Measurements from ENCODE around the gene IRS4.

The IRS4 gene

GRCh38 chrX:108736509-108737479 lies at the start of gene IRS4:
TSS of gene IRS4 (minus strand) at chrX:108736563.
- Mint-ChIP-seq H3K27ac (no peak within 1 kb of the TSS), H3K4me1 (ENCODE audit: low read depth) (no peaks in the 10 kb centered on the region), H3K36me3 (ENCODE audit: low read depth) (no peaks in the 10 kb centered on the region), H3K27me3 (ENCODE audit: low read depth) (peaks cover 52% of the 10 kb centered on the region), H3K4me3 (no peak within 1 kb of the TSS), H3K9me3 (no peaks in the 10 kb centered on the region)
- DNase-seq (ENCODE audit: low spot score): no peak

GRCh38 chrX:108772549-108772948 lies 36.2 kb upstream of the IRS4 start:
- no peaks in the 10 kb centered on the region for H3K36me3 Mint-ChIP-seq (ENCODE audit: low read depth)
- no peaks in the 10 kb centered on the region for H3K4me1 Mint-ChIP-seq (ENCODE audit: low read depth)
- peaks cover 10% of the 10 kb centered on the region for H3K9me3 Mint-ChIP-seq
- H3K27ac Mint-ChIP-seq: no peak overlapping the region
- H3K27me3 Mint-ChIP-seq (ENCODE audit: low read depth): no peaks in the 10 kb centered on the region
- no peak for DNase-seq (ENCODE audit: low spot score)
- no peak overlapping the region for H3K4me3 Mint-ChIP-seq

- H3K27me3 Mint-ChIP-seq (ENCODE audit: low read depth): no peaks in the 10 kb centered on the region
- H3K36me3 Mint-ChIP-seq (ENCODE audit: low read depth): no peaks in the 10 kb centered on the region
- no peak overlapping the region for H3K4me3 Mint-ChIP-seq
- H3K9me3 Mint-ChIP-seq: peaks cover 7% of the 10 kb centered on the region
- H3K27ac Mint-ChIP-seq: no peak overlapping the region
- no peak for DNase-seq (ENCODE audit: low spot score)
- H3K4me1 Mint-ChIP-seq (ENCODE audit: low read depth): no peaks in the 10 kb centered on the region
Observed at GRCh38 chrX:108763559-108763958, 27.2 kb upstream of the IRS4 start.

GRCh38 chrX:108740299-108740774 lies 4.0 kb upstream of the IRS4 start:
- Mint-ChIP-seq H3K27ac (no peak overlapping the region), H3K4me3 (no peak overlapping the region), H3K4me1 (ENCODE audit: low read depth) (no peaks in the 10 kb centered on the region), H3K36me3 (ENCODE audit: low read depth) (no peaks in the 10 kb centered on the region), H3K9me3 (no peaks in the 10 kb centered on the region), H3K27me3 (ENCODE audit: low read depth) (peaks cover 22% of the 10 kb centered on the region)
- no peak for DNase-seq (ENCODE audit: low spot score)

- DNase-seq (ENCODE audit: low spot score): no peak
- no peak overlapping the region for H3K4me3 Mint-ChIP-seq
- no peaks in the 10 kb centered on the region for H3K36me3 Mint-ChIP-seq (ENCODE audit: low read depth)
- no peaks in the 10 kb centered on the region for H3K4me1 Mint-ChIP-seq (ENCODE audit: low read depth)
- no peaks in the 10 kb centered on the region for H3K9me3 Mint-ChIP-seq
- H3K27ac Mint-ChIP-seq: no peak overlapping the region
- peaks cover 44% of the 10 kb centered on the region for H3K27me3 Mint-ChIP-seq (ENCODE audit: low read depth)
Observed at GRCh38 chrX:108737754-108738153, 1.4 kb upstream of the IRS4 start.

GRCh38 chrX:108735679-108736508 lies 469 bp downstream of the IRS4 start:
- DNase-seq (ENCODE audit: low spot score): no peak

GRCh38 chrX:108735091-108735678 lies 1.2 kb downstream of the IRS4 start:
- Mint-ChIP-seq H3K27me3 (ENCODE audit: low read depth) (peaks cover 60% of the 10 kb centered on the region), H3K4me3 (no peak overlapping the region), H3K27ac (no peak overlapping the region), H3K4me1 (ENCODE audit: low read depth) (no peaks in the 10 kb centered on the region), H3K36me3 (ENCODE audit: low read depth) (no peaks in the 10 kb centered on the region), H3K9me3 (no peaks in the 10 kb centered on the region)
- no peak for DNase-seq (ENCODE audit: low spot score)

More at GRCh38 chrX:108735679-108736508, 469 bp downstream of the IRS4 start:
- Mint-ChIP-seq H3K9me3 (no peaks in the 10 kb centered on the region), H3K27ac (no peak overlapping the region), H3K4me3 (no peak overlapping the region), H3K27me3 (ENCODE audit: low read depth) (peaks cover 58% of the 10 kb centered on the region), H3K36me3 (ENCODE audit: low read depth) (no peaks in the 10 kb centered on the region), H3K4me1 (ENCODE audit: low read depth) (no peaks in the 10 kb centered on the region)

GRCh38 chrX:108734426-108734825 lies 1.9 kb downstream of the IRS4 start:
- H3K4me1 Mint-ChIP-seq (ENCODE audit: low read depth): no peaks in the 10 kb centered on the region
- H3K9me3 Mint-ChIP-seq: no peaks in the 10 kb centered on the region
- no peaks in the 10 kb centered on the region for H3K36me3 Mint-ChIP-seq (ENCODE audit: low read depth)
- H3K27me3 Mint-ChIP-seq (ENCODE audit: low read depth): peaks cover 60% of the 10 kb centered on the region
- no peak for DNase-seq (ENCODE audit: low spot score)
- no peak overlapping the region for H3K4me3 Mint-ChIP-seq
- no peak overlapping the region for H3K27ac Mint-ChIP-seq

- Mint-ChIP-seq H3K36me3 (ENCODE audit: low read depth) (no peaks in the 10 kb centered on the region), H3K27me3 (ENCODE audit: low read depth) (peaks cover 55% of the 10 kb centered on the region), H3K27ac (no peak overlapping the region), H3K4me1 (ENCODE audit: low read depth) (no peaks in the 10 kb centered on the region), H3K4me3 (no peak overlapping the region), H3K9me3 (no peaks in the 10 kb centered on the region)
- no peak for DNase-seq (ENCODE audit: low spot score)
Observed at GRCh38 chrX:108732630-108733321, 3.6 kb downstream of the IRS4 start.

- DNase-seq (ENCODE audit: low spot score): no peak
- H3K27ac Mint-ChIP-seq: no peak overlapping the region
- H3K9me3 Mint-ChIP-seq: no peaks in the 10 kb centered on the region
- no peaks in the 10 kb centered on the region for H3K36me3 Mint-ChIP-seq (ENCODE audit: low read depth)
- no peaks in the 10 kb centered on the region for H3K4me1 Mint-ChIP-seq (ENCODE audit: low read depth)
- H3K4me3 Mint-ChIP-seq: no peak overlapping the region
- H3K27me3 Mint-ChIP-seq (ENCODE audit: low read depth): peaks cover 41% of the 10 kb centered on the region
Observed at GRCh38 chrX:108731153-108731552, 5.2 kb downstream of the IRS4 start.

GRCh38 chrX:108726748-108727147 lies 9.6 kb downstream of the IRS4 start:
- no peak for DNase-seq (ENCODE audit: low spot score)
- H3K36me3 Mint-ChIP-seq (ENCODE audit: low read depth): no peaks in the 10 kb centered on the region
- H3K9me3 Mint-ChIP-seq: no peaks in the 10 kb centered on the region
- H3K27ac Mint-ChIP-seq: no peak overlapping the region
- H3K27me3 Mint-ChIP-seq (ENCODE audit: low read depth): peaks cover 8% of the 10 kb centered on the region
- no peaks in the 10 kb centered on the region for H3K4me1 Mint-ChIP-seq (ENCODE audit: low read depth)
- no peak overlapping the region for H3K4me3 Mint-ChIP-seq

GRCh38 chrX:108722561-108722960 lies 13.8 kb downstream of the IRS4 start:
- DNase-seq (ENCODE audit: low spot score): no peak
- H3K9me3 Mint-ChIP-seq: no peaks in the 10 kb centered on the region
- no peak overlapping the region for H3K4me3 Mint-ChIP-seq
- no peaks in the 10 kb centered on the region for H3K4me1 Mint-ChIP-seq (ENCODE audit: low read depth)
- no peaks in the 10 kb centered on the region for H3K27me3 Mint-ChIP-seq (ENCODE audit: low read depth)
- H3K36me3 Mint-ChIP-seq (ENCODE audit: low read depth): no peaks in the 10 kb centered on the region
- H3K27ac Mint-ChIP-seq: no peak overlapping the region

- no peaks in the 10 kb centered on the region for H3K27me3 Mint-ChIP-seq (ENCODE audit: low read depth)
- no peaks in the 10 kb centered on the region for H3K9me3 Mint-ChIP-seq
- no peak overlapping the region for H3K27ac Mint-ChIP-seq
- no peak overlapping the region for H3K4me3 Mint-ChIP-seq
- no peak for DNase-seq (ENCODE audit: low spot score)
- no peaks in the 10 kb centered on the region for H3K4me1 Mint-ChIP-seq (ENCODE audit: low read depth)
- H3K36me3 Mint-ChIP-seq (ENCODE audit: low read depth): no peaks in the 10 kb centered on the region
Observed at GRCh38 chrX:108712886-108713285, 23.5 kb downstream of the IRS4 start.

All from T-helper 2 cell treated with Interferon-gamma antibody and Interleukin-4, amounts not matched to agents 5 μg/mL and 100 μg/mL, for 36 hours (primary cell).